Lung (tissue), 12 donors: ENCODE results near the gene LGR4. TPM values are rescaled to one million over a fixed set of nuclear protein-coding genes. Genes with fewer than 3 reads are reported as not detected.

ENCODE experiments used
- ATAC-seq: fragments of 200-7000 bp; cut with Tn5 transposase; one replicate; pipeline ENCODE4 v1.9.1; 2020; ENCODE audit warnings: moderate number of reproducible peaks; ENCODE audit not compliant: insufficient read depth, low FRiP score
- DNase-seq, 3 donors: peaks; one replicate each; pipeline ENCODE4 v3.0.0-alpha.2; 2013 to 2017
- H3K27ac ChIP-seq, 2 donors: one replicate each; pipeline ENCODE4 v1.5.1; 2013; ENCODE audit warnings: mild to moderate bottlenecking in 2 of 2, moderate library complexity in 2 of 2, control low read depth in 1 of 2, inconsistent platforms in 1 of 2, low read depth in 1 of 2, low read length in 1 of 2
- H3K27me3 ChIP-seq, 3 donors: one replicate each; pipeline ENCODE4 v1.5.1; 2013; ENCODE audit warnings: low read length in 2 of 3; ENCODE audit not compliant: control insufficient read depth in 3 of 3, insufficient read depth in 3 of 3
- H3K36me3 ChIP-seq, 4 donors: one replicate each; pipeline ENCODE4 v1.5.1; 2013; ENCODE audit warnings: low read length in 4 of 4, mild to moderate bottlenecking in 1 of 4, moderate library complexity in 1 of 4; ENCODE audit not compliant: control insufficient read depth in 4 of 4, insufficient read depth in 4 of 4
- H3K4me1 ChIP-seq, 5 donors: one replicate each; pipeline ENCODE4 v1.5.1; 2013; ENCODE audit warnings: low read length in 5 of 5, mild to moderate bottlenecking in 2 of 5, moderate library complexity in 1 of 5; ENCODE audit not compliant: control insufficient read depth in 5 of 5, insufficient read depth in 5 of 5
- H3K4me3 ChIP-seq: one replicate; pipeline ENCODE4 v1.5.1; 2013; ENCODE audit warnings: mild to moderate bottlenecking, control low read depth, moderate library complexity
- H3K9ac ChIP-seq, 2 donors: one replicate each; pipeline ENCODE4 v1.5.1; 2013; ENCODE audit warnings: low read length in 2 of 2, control low read depth in 1 of 2; ENCODE audit not compliant: insufficient read depth in 1 of 2
- H3K9me3 ChIP-seq, 4 donors: one replicate each; pipeline ENCODE4 v1.5.1; 2013; ENCODE audit warnings: low read length in 3 of 4, mild to moderate bottlenecking in 1 of 4, moderate library complexity in 1 of 4; ENCODE audit not compliant: control insufficient read depth in 4 of 4, insufficient read depth in 3 of 4
- WGBS, 2 donors: extraction: QIAGEN DNeasy Blood & Tissue Kit; methylation state at CpG; one replicate each; pipeline ENCODE4 v1.1.7; 2013; 5-methylcytosine and 5-hydroxymethylcytosine counted together
- polyA plus RNA-seq, 2 donors: library from polyadenylated mRNA; stranded (reverse); fragments of 200-250 nt; gene quantifications; one replicate each; pipeline ENCODE4 v1.2.1, GENCODE V29; 2013
- total RNA-seq, 2 donors: library from RNA; depleted of rRNA in 1 of 2; stranded (reverse); fragments of >200 nt in 1 of 2; gene quantifications; one replicate each; pipeline ENCODE4 v1.2.1, GENCODE V29; 2014 to 2021
- TF ChIP-seq, protein P1 (sequence below): IDR thresholded peaks from 2 replicates; pipeline ENCODE4 v1.5.1; 2012; ENCODE audit warnings: mild to moderate bottlenecking; ENCODE audit errors: control extremely low read depth, extremely low read depth
- donor health status: control.
- donor health status: control.
- donor health status: Bipolar disorder and iron deficiency.
- donor health status: healthy.
- donor health status: DM: yes; HTN: yes; CAD: no.

LGR4 gene
- total and polyA plus RNA-seq, 4 donors: 2.2 to 29.2 (median 3.7) TPM

DNA sequence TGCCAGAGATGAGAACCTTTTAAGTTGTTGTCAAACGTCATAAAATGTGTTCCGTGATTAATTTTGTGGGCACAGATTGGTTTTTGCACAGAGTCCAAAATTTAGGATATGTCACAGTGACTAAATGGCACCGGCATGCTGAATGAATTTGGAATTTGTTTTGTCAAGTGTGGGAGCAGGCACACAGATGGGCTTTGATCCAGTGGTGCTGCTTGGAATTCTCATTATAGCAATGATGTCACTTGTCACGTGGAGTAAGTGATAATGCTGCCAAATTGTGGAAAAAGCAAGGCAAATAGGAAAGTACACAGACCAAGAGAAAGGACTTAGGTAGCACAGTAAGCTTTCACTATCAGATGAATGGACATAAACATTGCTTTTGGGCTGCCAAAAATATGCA, 42.0 kb upstream of the LGR4 start:
- no peaks in the 10 kb centered on the region for H3K27me3 ChIP-seq
- TF ChIP-seq, protein P1, sequence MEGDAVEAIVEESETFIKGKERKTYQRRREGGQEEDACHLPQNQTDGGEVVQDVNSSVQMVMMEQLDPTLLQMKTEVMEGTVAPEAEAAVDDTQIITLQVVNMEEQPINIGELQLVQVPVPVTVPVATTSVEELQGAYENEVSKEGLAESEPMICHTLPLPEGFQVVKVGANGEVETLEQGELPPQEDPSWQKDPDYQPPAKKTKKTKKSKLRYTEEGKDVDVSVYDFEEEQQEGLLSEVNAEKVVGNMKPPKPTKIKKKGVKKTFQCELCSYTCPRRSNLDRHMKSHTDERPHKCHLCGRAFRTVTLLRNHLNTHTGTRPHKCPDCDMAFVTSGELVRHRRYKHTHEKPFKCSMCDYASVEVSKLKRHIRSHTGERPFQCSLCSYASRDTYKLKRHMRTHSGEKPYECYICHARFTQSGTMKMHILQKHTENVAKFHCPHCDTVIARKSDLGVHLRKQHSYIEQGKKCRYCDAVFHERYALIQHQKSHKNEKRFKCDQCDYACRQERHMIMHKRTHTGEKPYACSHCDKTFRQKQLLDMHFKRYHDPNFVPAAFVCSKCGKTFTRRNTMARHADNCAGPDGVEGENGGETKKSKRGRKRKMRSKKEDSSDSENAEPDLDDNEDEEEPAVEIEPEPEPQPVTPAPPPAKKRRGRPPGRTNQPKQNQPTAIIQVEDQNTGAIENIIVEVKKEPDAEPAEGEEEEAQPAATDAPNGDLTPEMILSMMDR: no peak
- 79 to 86% methylated on average over 4 of the region's 4 CpGs for WGBS, 2 donors

DNA sequence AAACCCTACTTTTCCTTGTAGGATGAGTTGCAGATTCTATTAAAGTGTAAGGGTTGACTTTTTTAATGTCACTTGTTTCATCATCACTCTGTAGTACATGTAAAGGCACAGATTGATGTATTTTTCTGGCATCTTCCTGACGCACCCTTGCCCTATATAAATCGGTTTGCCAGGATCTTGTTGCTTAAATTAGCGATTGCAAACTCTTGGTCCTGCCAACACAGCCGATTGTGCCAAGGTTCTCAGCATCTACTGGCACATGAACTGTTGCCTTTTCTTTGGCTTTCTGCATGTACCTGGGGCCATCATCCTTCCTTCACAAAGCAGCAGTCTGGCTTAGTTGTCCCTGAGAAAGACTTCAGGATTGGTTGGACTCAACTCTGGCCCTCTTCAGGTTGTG, 41.5 kb upstream of the LGR4 start:
- H3K27me3 ChIP-seq: no peaks in the 10 kb centered on the region
- WGBS, 2 donors: 93 to 96% methylated on average over 4 of the region's 4 CpGs
- TF ChIP-seq, protein P1: no peak
- no peak overlapping the region for H3K9ac ChIP-seq
- H3K27ac ChIP-seq: peak overlapping the region in 1 of 2 donors; percentile 77
- H3K4me3 ChIP-seq: no peak overlapping the region
- H3K36me3 ChIP-seq: no peaks in the 10 kb centered on the region
- peaks cover 0 to 3% (median 0%) of the 10 kb centered on the region in 4 donors for H3K9me3 ChIP-seq
- no peak for ATAC-seq
- peaks cover 0 to 21% (median 0%) of the 10 kb centered on the region in 5 donors for H3K4me1 ChIP-seq
- DNase-seq: no peak

More for the DNA sequence above, 42.0 kb upstream of the LGR4 start:
- peaks cover 0 to 21% (median 0%) of the 10 kb centered on the region in 5 donors for H3K4me1 ChIP-seq
- no peak overlapping the region for H3K4me3 ChIP-seq
- H3K9me3 ChIP-seq: peaks cover 0 to 3% (median 0%) of the 10 kb centered on the region in 4 donors
- ATAC-seq (no peak), DNase-seq (no peak)
- no peaks in the 10 kb centered on the region for H3K36me3 ChIP-seq
- peak overlapping the region in 1 of 2 donors; percentile 77 for H3K27ac ChIP-seq
- H3K9ac ChIP-seq: no peak overlapping the region

DNA sequence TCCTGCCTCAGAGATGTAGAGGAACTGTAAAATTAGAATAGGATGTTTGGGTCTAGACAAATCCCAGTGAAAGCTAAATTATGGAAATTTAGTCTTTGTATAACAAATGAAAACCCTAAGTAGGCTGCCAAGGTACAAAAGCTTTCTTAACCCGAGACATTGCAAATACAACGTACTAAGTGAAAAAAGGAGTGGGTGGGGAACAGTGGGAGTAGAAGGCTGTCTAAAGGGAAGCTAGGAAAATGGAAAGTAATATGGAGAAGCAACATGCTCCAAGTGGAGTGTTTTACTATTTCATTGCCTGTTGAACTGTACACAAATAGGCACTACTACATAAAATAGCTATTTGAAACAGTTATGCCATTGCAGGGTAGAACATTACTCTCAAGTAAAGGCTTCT, 40.8 kb upstream of the LGR4 start:
- Histone ChIP-seq H3K27ac (peak overlapping the region in 1 of 2 donors; percentile 66), H3K9ac (no peak overlapping the region), H3K4me3 (no peak overlapping the region), H3K27me3 (no peaks in the 10 kb centered on the region), H3K9me3 (peaks cover 0 to 3% (median 0%) of the 10 kb centered on the region in 4 donors), H3K4me1 (peaks cover 0 to 21% (median 0%) of the 10 kb centered on the region in 5 donors), H3K36me3 (no peaks in the 10 kb centered on the region)
- WGBS, 2 donors: 90 to 91% methylated on average over 2 of the region's 2 CpGs
- ATAC-seq: no peak
- TF ChIP-seq, protein P1: no peak
- no peak for DNase-seq

GRCh38 chr11:27512238-27512637, 39.6 kb upstream of the LGR4 start:
- ATAC-seq (no peak), DNase-seq (no peak)
- Histone ChIP-seq H3K4me1 (peaks cover 0 to 25% (median 4%) of the 10 kb centered on the region in 5 donors), H3K4me3 (no peak overlapping the region), H3K9me3 (peaks cover 0 to 3% (median 0%) of the 10 kb centered on the region in 4 donors), H3K27ac (peak overlapping the region in 1 of 2 donors; percentile 60), H3K27me3 (no peaks in the 10 kb centered on the region), H3K9ac (no peak overlapping the region), H3K36me3 (no peaks in the 10 kb centered on the region)
- 93% methylated on average over 3 of the region's 3 CpGs for WGBS, 2 donors
- TF ChIP-seq, protein P1: no peak
